CD4-positive, CD25-positive, alpha-beta regulatory T cell (primary cell): ENCODE results near the gene FGD6. TPM values are rescaled to one million over a fixed set of nuclear protein-coding genes. Genes with fewer than 3 reads are reported as not detected.

ENCODE experiments used
- ATAC-seq, 2 donors: fragments of 150-1000 bp; cut with Tn5 transposase; one replicate each; pipeline ENCODE4 v1.10.0; 2021; ENCODE audit warnings: low read depth in 2 of 2, moderate number of reproducible peaks in 2 of 2, moderate library complexity in 1 of 2
- DNase-seq, 3 donors: peaks; one replicate each; pipeline versions ENCODE4 v3.0.0 to v3.0.0-alpha.2; 2012 to 2022; ENCODE audit warnings: mixed read lengths in 1 of 3
- H3K27ac ChIP-seq: one replicate; pipeline ENCODE4 v1.7.0; 2013; ENCODE audit warnings: mild to moderate bottlenecking, low read length; ENCODE audit not compliant: insufficient read depth, poor library complexity, severe bottlenecking
- H3K27me3 ChIP-seq: one replicate; pipeline ENCODE4 v1.7.0; 2013; ENCODE audit warnings: low read length; ENCODE audit not compliant: control insufficient read depth, insufficient read depth
- H3K36me3 ChIP-seq: one replicate; pipeline ENCODE4 v1.7.0; 2013; ENCODE audit warnings: mild to moderate bottlenecking, low read length, moderate library complexity; ENCODE audit not compliant: control insufficient read depth, insufficient read depth
- H3K4me1 ChIP-seq: 2 replicates; pipeline ENCODE4 v1.7.0; 2013; ENCODE audit warnings: mild to moderate bottlenecking, low read length; ENCODE audit not compliant: insufficient read depth, control insufficient read depth, poor library complexity, severe bottlenecking
- H3K4me3 ChIP-seq: one replicate; pipeline ENCODE4 v1.7.0; 2013; ENCODE audit warnings: low read depth, mild to moderate bottlenecking, low read length, moderate library complexity
- H3K9me3 ChIP-seq, 2 experiments: 1 replicate in 1 of 2; 2 replicates in 1 of 2; pipeline ENCODE4 v1.7.0; 2013; ENCODE audit warnings: low read length in 2 of 2, mild to moderate bottlenecking in 1 of 2, moderate library complexity in 1 of 2; ENCODE audit not compliant: control insufficient read depth in 2 of 2
- H3K27ac Mint-ChIP-seq, 3 donors: one replicate each; pipeline ENCODE4 v1.8.0; 2020 to 2022; ENCODE audit warnings: mild to moderate bottlenecking in 3 of 3, mixed read lengths in 3 of 3, moderate library complexity in 2 of 3
- H3K27me3 Mint-ChIP-seq: one replicate; pipeline ENCODE4 v1.8.0; 2022; ENCODE audit warnings: mild to moderate bottlenecking, mixed read lengths
- H3K36me3 Mint-ChIP-seq: one replicate; pipeline ENCODE4 v1.8.0; 2020; ENCODE audit warnings: mixed read lengths
- H3K4me1 Mint-ChIP-seq, 4 donors: one replicate each; pipeline ENCODE4 v1.8.0; 2020 to 2022; ENCODE audit warnings: mixed read lengths in 4 of 4, mild to moderate bottlenecking in 1 of 4
- H3K4me3 Mint-ChIP-seq, 4 donors: one replicate each; pipeline ENCODE4 v1.8.0; 2020 to 2022; ENCODE audit warnings: mild to moderate bottlenecking in 4 of 4, mixed read lengths in 4 of 4, moderate library complexity in 3 of 4
- H3K9me3 Mint-ChIP-seq, 7 donors: one replicate each; pipeline ENCODE4 v1.8.0; 2020 to 2022; ENCODE audit warnings: mixed read lengths in 7 of 7, mild to moderate bottlenecking in 3 of 7, moderate library complexity in 2 of 7
- polyA plus RNA-seq, 4 donors: library from polyadenylated mRNA; unstranded; fragments of 300-500 nt; fragmentation: Illumina TruSeq; gene quantifications; one replicate each; pipeline ENCODE4 v1.2.3, GENCODE V29; 2021
- total RNA-seq: library from RNA; stranded (reverse); gene quantifications from one replicate; pipeline ENCODE4 v1.2.3, GENCODE V29; 2022

Gene FGD6
- total and polyA plus RNA-seq, 5 donors from 2014 or later: 0.06 to 0.79 (median 0.09) TPM; not detected in 1

- Mint-ChIP-seq H3K27me3 (peaks cover 6% of the 10 kb centered on the region), H3K27ac (no peak overlapping the region), H3K9me3 (peaks cover 0 to 1% (median 0%) of the 10 kb centered on the region in 7 donors), H3K4me1 (peaks cover 0 to 5% (median 2%) of the 10 kb centered on the region in 4 donors), H3K36me3 (no peaks in the 10 kb centered on the region), H3K4me3 (no peak overlapping the region)
- Histone ChIP-seq H3K4me3 (no peak overlapping the region), H3K36me3 (no peaks in the 10 kb centered on the region), H3K27me3 (no peaks in the 10 kb centered on the region), H3K9me3 (no peaks in the 10 kb centered on the region), H3K4me1 (no peaks in the 10 kb centered on the region), H3K27ac (no peak overlapping the region)
- no peak for DNase-seq
- no peak for ATAC-seq
Observed at GRCh38 chr12:95204141-95204866, 13.0 kb downstream of the FGD6 start.

DNA sequence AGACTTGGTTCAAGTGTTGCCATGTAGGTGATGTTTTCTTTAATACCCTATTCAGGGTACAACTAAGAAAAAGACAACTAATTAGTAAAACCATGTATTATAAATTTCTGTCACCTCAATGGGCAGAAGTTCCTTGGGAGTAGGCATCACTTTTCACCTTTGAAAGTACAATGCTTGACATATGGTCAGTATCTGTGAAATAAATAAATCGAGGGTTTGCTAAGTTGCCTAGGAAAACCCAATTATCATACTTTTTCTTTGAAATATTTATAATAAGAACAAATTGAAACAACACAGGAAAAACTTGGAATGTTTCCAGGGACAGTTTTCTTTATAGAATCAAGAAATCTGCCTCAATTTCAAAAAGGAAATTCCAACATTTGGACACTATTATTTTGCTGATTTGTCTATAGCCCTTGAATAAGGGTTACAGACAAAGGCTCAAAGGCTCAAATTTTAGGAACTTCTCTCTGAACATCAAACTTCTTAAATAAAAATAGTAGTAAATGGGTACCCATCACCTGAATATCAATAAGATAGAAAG lies 13.7 kb downstream of the FGD6 start:
- Histone ChIP-seq H3K9me3 (no peaks in the 10 kb centered on the region), H3K27me3 (no peaks in the 10 kb centered on the region), H3K4me1 (no peaks in the 10 kb centered on the region), H3K36me3 (no peaks in the 10 kb centered on the region), H3K27ac (no peak overlapping the region), H3K4me3 (no peak overlapping the region)
- no peak for ATAC-seq
- H3K4me1 Mint-ChIP-seq: peaks cover 0 to 5% (median 2%) of the 10 kb centered on the region in 4 donors
- no peak overlapping the region for H3K27ac Mint-ChIP-seq
- no peaks in the 10 kb centered on the region for H3K36me3 Mint-ChIP-seq
- peaks cover 10% of the 10 kb centered on the region for H3K27me3 Mint-ChIP-seq
- H3K9me3 Mint-ChIP-seq: peaks cover 0 to 1% (median 0%) of the 10 kb centered on the region in 7 donors
- H3K4me3 Mint-ChIP-seq: no peak overlapping the region
- DNase-seq: no peak

DNA sequence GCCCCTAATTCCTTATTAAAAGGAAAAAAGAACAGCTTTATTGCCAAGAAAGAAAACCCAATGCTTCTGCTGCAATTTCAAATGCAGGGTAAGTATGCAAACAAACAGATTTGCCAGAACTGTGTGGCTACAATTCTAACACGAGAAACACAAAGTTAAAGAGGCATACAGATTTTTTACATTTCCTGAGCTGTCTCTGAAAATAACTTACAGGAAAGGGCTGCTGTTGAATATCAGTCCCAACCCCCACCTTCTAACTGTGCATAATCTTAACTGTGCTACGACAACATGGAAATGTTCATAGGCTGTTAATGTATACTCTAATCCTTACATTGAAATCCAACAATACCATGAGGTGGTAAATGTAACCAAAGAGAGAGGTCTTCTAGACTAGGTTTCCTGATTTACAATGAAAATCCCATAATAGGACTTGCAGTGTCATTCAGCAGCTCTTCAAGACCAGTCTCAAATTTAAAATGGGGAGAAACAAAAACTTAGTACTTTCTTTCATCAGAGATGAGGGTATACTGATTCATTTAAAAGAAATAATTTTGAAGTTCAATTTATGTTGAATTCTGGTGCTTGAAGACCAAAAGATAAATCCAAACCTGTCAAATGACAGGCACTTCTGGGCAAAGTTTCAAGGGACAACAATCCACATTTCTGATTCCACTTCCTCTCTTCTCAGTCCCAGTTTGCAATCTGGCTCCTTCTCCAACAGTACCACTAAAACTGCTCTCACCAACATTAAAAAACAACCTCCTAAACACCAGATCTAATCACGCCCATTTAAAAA lies 14.4 kb downstream of the FGD6 start:
- ATAC-seq: no peak
- H3K4me1 Mint-ChIP-seq: peaks cover 0 to 5% (median 2%) of the 10 kb centered on the region in 4 donors

DNA sequence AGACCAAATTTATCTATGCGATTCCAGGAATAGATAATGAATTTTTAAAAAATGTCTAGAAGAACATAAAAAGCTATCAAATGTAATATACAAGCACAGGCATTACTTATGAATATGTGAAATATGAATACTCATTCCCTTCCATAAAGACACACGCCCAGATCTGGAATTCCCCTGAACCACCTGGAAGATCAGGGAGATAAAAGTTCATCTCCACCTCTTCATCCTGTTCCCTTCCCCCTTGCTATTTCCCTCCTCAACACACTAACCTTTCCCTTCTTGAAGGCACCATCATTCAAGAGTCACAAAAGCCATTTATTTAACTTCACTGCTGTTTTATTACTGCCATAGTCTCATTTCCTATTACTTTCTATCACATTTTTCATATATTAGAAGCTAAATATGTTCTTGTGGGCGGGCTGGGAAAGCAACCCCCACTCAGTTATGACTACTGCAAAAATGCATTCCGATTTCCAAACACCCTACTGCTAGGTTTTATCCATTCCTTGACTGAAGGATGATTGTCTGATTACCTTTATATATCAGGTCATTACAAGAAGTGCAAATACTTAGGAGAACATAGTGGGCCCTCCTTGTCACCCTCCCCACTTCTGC lies 16.1 kb downstream of the FGD6 start:
- Mint-ChIP-seq H3K9me3 (peaks cover 0 to 1% (median 0%) of the 10 kb centered on the region in 7 donors), H3K4me3 (no peak overlapping the region), H3K4me1 (peaks cover 0 to 5% (median 2%) of the 10 kb centered on the region in 4 donors), H3K36me3 (no peaks in the 10 kb centered on the region), H3K27me3 (peaks cover 22% of the 10 kb centered on the region), H3K27ac (peak overlapping the region in 1 of 3 donors; percentile 10)
- ATAC-seq (no peak), DNase-seq (no peak)
- Histone ChIP-seq H3K9me3 (no peaks in the 10 kb centered on the region), H3K27ac (no peak overlapping the region), H3K4me1 (no peaks in the 10 kb centered on the region), H3K4me3 (no peak overlapping the region), H3K36me3 (no peaks in the 10 kb centered on the region), H3K27me3 (no peaks in the 10 kb centered on the region)

More for the DNA sequence above, 14.4 kb downstream of the FGD6 start:
- no peaks in the 10 kb centered on the region for H3K36me3 ChIP-seq
- H3K4me3 ChIP-seq: no peak overlapping the region
- H3K4me1 ChIP-seq: no peaks in the 10 kb centered on the region
- no peak overlapping the region for H3K27ac ChIP-seq
- peaks cover 15% of the 10 kb centered on the region for H3K27me3 Mint-ChIP-seq
- H3K4me3 Mint-ChIP-seq: no peak overlapping the region
- no peak overlapping the region for H3K27ac Mint-ChIP-seq
- H3K9me3 Mint-ChIP-seq: peaks cover 0 to 1% (median 0%) of the 10 kb centered on the region in 7 donors
- H3K27me3 ChIP-seq: no peaks in the 10 kb centered on the region
- H3K36me3 Mint-ChIP-seq: no peaks in the 10 kb centered on the region
- no peak for DNase-seq
- H3K9me3 ChIP-seq: no peaks in the 10 kb centered on the region

- peaks cover 0 to 1% (median 0%) of the 10 kb centered on the region in 7 donors for H3K9me3 Mint-ChIP-seq
- peaks cover 22% of the 10 kb centered on the region for H3K27me3 Mint-ChIP-seq
- H3K27ac Mint-ChIP-seq: no peak overlapping the region
- Histone ChIP-seq H3K9me3 (no peaks in the 10 kb centered on the region), H3K4me3 (no peak overlapping the region), H3K36me3 (no peaks in the 10 kb centered on the region), H3K27ac (no peak overlapping the region), H3K27me3 (no peaks in the 10 kb centered on the region), H3K4me1 (no peaks in the 10 kb centered on the region)
- peaks cover 0 to 5% (median 2%) of the 10 kb centered on the region in 4 donors for H3K4me1 Mint-ChIP-seq
- DNase-seq (no peak), ATAC-seq (no peak)
- H3K4me3 Mint-ChIP-seq: no peak overlapping the region
- no peaks in the 10 kb centered on the region for H3K36me3 Mint-ChIP-seq
Observed at GRCh38 chr12:95200128-95200894, 17.0 kb downstream of the FGD6 start.

GRCh38 chr12:95198914-95199313 lies 18.4 kb downstream of the FGD6 start:
- no peaks in the 10 kb centered on the region for H3K27me3 ChIP-seq
- DNase-seq (no peak), ATAC-seq (no peak)
- H3K36me3 ChIP-seq: no peaks in the 10 kb centered on the region
- H3K27me3 Mint-ChIP-seq: peaks cover 17% of the 10 kb centered on the region
- H3K36me3 Mint-ChIP-seq: no peaks in the 10 kb centered on the region
- H3K4me1 ChIP-seq: no peaks in the 10 kb centered on the region
- H3K27ac ChIP-seq: no peak overlapping the region
- peaks cover 0 to 5% (median 2%) of the 10 kb centered on the region in 4 donors for H3K4me1 Mint-ChIP-seq
- no peak overlapping the region for H3K27ac Mint-ChIP-seq
- no peak overlapping the region for H3K4me3 Mint-ChIP-seq
- no peaks in the 10 kb centered on the region for H3K9me3 ChIP-seq
- H3K9me3 Mint-ChIP-seq: peaks cover 0 to 1% (median 0%) of the 10 kb centered on the region in 7 donors
- H3K4me3 ChIP-seq: no peak overlapping the region

- no peaks in the 10 kb centered on the region for H3K9me3 ChIP-seq
- H3K27me3 Mint-ChIP-seq: peaks cover 17% of the 10 kb centered on the region
- peaks cover 0 to 1% (median 0%) of the 10 kb centered on the region in 7 donors for H3K9me3 Mint-ChIP-seq
- H3K4me1 ChIP-seq: no peaks in the 10 kb centered on the region
- no peak for ATAC-seq
- H3K4me1 Mint-ChIP-seq: peaks cover 0 to 2% (median under 1%) of the 10 kb centered on the region in 4 donors
- no peak overlapping the region for H3K4me3 Mint-ChIP-seq
- no peak overlapping the region for H3K27ac ChIP-seq
- H3K27me3 ChIP-seq: no peaks in the 10 kb centered on the region
- no peak overlapping the region for H3K27ac Mint-ChIP-seq
- H3K4me3 ChIP-seq: no peak overlapping the region
- DNase-seq: no peak
- H3K36me3 ChIP-seq: no peaks in the 10 kb centered on the region
- no peaks in the 10 kb centered on the region for H3K36me3 Mint-ChIP-seq
Observed at GRCh38 chr12:95197636-95198035, 19.6 kb downstream of the FGD6 start.
